Thyroid gland (tissue), 4 donors: ENCODE data around the gene TFB1M. TPM values are rescaled to one million over a fixed set of nuclear protein-coding genes. Genes with fewer than 3 reads are reported as not detected.

Source experiments
- DNase-seq, 2 donors: peaks; one replicate each; pipeline ENCODE4 v3.0.0-alpha.2; 2019
- H3K27ac ChIP-seq, 3 donors: fragments of 200-600 bp; sonication (generic); 1 replicate in 2 of 3; 2 replicates in 1 of 3; pipeline ENCODE4 v1.5.1; 2016 to 2019; ENCODE audit warnings: mild to moderate bottlenecking in 1 of 3, moderate library complexity in 1 of 3
- H3K27me3 ChIP-seq: fragments of 200-600 bp; sonication (generic); one replicate; pipeline ENCODE4 v1.5.1; 2019
- H3K36me3 ChIP-seq, 2 donors: fragments of 200-600 bp; sonication (generic); one replicate each; pipeline ENCODE4 v1.5.1; 2016 to 2019
- H3K4me1 ChIP-seq, 2 donors: fragments of 200-600 bp; sonication (generic); one replicate each; pipeline ENCODE4 v1.5.1; 2017 to 2019
- H3K4me3 ChIP-seq, 3 donors: fragments of 200-600 bp; sonication (generic); replicated peaks in 1 of 3; 1 replicate in 2 of 3; 2 replicates in 1 of 3; pipeline ENCODE4 v1.5.1; 2016; ENCODE audit warnings: mild to moderate bottlenecking in 1 of 3
- H3K9me3 ChIP-seq: fragments of 200-600 bp; sonication (generic); one replicate; pipeline ENCODE4 v1.5.1; 2017
- CTCF ChIP-seq, 6 experiments: fragments of 200-600 bp in 3 of 6; fragments of 450-650 bp in 3 of 6; sonication (generic) in 3 of 6; IDR thresholded peaks; one replicate each; pipeline ENCODE4 v1.5.1; 2016 to 2019; ENCODE audit warnings: antibody characterized with exemption in 6 of 6, mild to moderate bottlenecking in 2 of 6, inconsistent platforms in 1 of 6, moderate library complexity in 1 of 6
- POLR2A ChIP-seq, 2 donors: fragments of 450-650 bp; IDR thresholded peaks; one replicate each; pipeline ENCODE4 v1.6.1; 2017; ENCODE audit warnings: antibody characterized with exemption in 2 of 2, mild to moderate bottlenecking in 2 of 2, moderate library complexity in 1 of 2
- WGBS, 2 donors: methylation state at CpG; one replicate each; pipeline ENCODE4 v1.1.5; 2017; 5-methylcytosine and 5-hydroxymethylcytosine counted together
- intact Hi-C: fragments of 100-400 bp; cut with DNase I; formaldehyde crosslinking; loops from one replicate; pipeline ENCODE4 v1.15.1; 2023
- total RNA-seq, 4 donors: library from RNA; depleted of rRNA; stranded (reverse); fragments of >200 nt; gene quantifications; one replicate each; pipeline ENCODE4 v1.2.3, GENCODE V29; 2016

The TFB1M gene
- total RNA-seq, 4 donors from 2014 or later, result 13.9 to 28.1 (median 21.2) TPM

- intact Hi-C loops, result no loop called here
- H3K36me3 ChIP-seq, result no peaks in the 10 kb centered on the region
Observed at GRCh38 chr6:155301867-155302266, 12.4 kb downstream of the TFB1M start.

GRCh38 chr6:155297669-155298068 lies 16.6 kb downstream of the TFB1M start:
- Histone ChIP-seq H3K9me3 (no peaks in the 10 kb centered on the region), H3K27ac (no peak overlapping the region), H3K4me1 (peaks cover 0 to 6% of the 10 kb centered on the region in 2 donors), H3K27me3 (no peaks in the 10 kb centered on the region), H3K4me3 (no peak overlapping the region), H3K36me3 (no peaks in the 10 kb centered on the region)
- intact Hi-C loops, result no loop called here
- 93 to 94% methylated on average over 3 of the region's 3 CpGs for WGBS, 2 donors
- TF ChIP-seq CTCF (IDR thresholded peaks at IDR 0.05) (no peak), POLR2A (IDR thresholded peaks at IDR 0.05) (no peak)
- no peak for DNase-seq

More at GRCh38 chr6:155301867-155302266, 12.4 kb downstream of the TFB1M start:
- DNase-seq, result no peak
- H3K27me3 ChIP-seq, result no peaks in the 10 kb centered on the region
- 84 to 97% methylated on average over 2 of the region's 2 CpGs for WGBS, 2 donors
- TF ChIP-seq CTCF (IDR thresholded peaks at IDR 0.05), result no peak
- TF ChIP-seq POLR2A (IDR thresholded peaks at IDR 0.05), result no peak
- no peak overlapping the region for H3K27ac ChIP-seq
- peaks cover 0 to 6% of the 10 kb centered on the region in 2 donors for H3K4me1 ChIP-seq
- H3K4me3 ChIP-seq, result no peak overlapping the region
- no peaks in the 10 kb centered on the region for H3K9me3 ChIP-seq

GRCh38 chr6:155292711-155293110 lies 21.6 kb downstream of the TFB1M start:
- Histone ChIP-seq H3K27ac (no peak overlapping the region), H3K4me1 (peaks cover 0 to 6% of the 10 kb centered on the region in 2 donors), H3K36me3 (peaks cover 0 to 7% of the 10 kb centered on the region in 2 donors), H3K9me3 (no peaks in the 10 kb centered on the region), H3K4me3 (no peak overlapping the region), H3K27me3 (no peaks in the 10 kb centered on the region)
- intact Hi-C loops, result no loop called here
- TF ChIP-seq CTCF (IDR thresholded peaks at IDR 0.05) (no peak), POLR2A (IDR thresholded peaks at IDR 0.05) (no peak)
- WGBS, 2 donors, result 87 to 95% methylated on average over 5 of the region's 5 CpGs
- no peak for DNase-seq

DNA sequence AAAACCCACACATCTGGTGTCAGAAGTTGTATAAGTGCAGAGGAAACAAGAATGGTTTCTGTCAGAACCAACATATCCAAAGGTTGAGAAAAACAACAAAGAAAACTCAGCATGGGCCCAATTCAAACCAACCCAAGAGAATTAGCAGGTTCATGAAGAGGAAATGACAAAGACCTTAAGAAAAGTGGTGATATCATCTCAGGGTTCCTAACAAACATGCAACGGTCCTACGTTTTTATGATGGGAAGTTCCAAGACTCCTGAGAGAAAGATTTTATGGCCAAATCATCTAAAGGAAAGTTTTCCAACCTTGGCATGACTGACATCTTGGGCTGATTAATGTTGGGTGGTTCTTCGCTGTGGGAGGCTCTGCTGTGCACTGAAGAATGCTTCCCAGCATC lies 23.0 kb downstream of the TFB1M start:
- Histone ChIP-seq H3K27ac (no peak overlapping the region), H3K36me3 (peaks cover 0 to 7% of the 10 kb centered on the region in 2 donors), H3K4me3 (no peak overlapping the region), H3K9me3 (no peaks in the 10 kb centered on the region), H3K27me3 (no peaks in the 10 kb centered on the region), H3K4me1 (no peaks in the 10 kb centered on the region)
- no peak for TF ChIP-seq CTCF (IDR thresholded peaks at IDR 0.05)
- TF ChIP-seq POLR2A (IDR thresholded peaks at IDR 0.05), result no peak
- WGBS, 2 donors, result 87 to 91% methylated on average over 3 of the region's 3 CpGs
- no peak for DNase-seq
- intact Hi-C loops, result no loop called here

GRCh38 chr6:155290491-155290890 lies 23.8 kb downstream of the TFB1M start:
- peaks cover 0 to 7% of the 10 kb centered on the region in 2 donors for H3K36me3 ChIP-seq
- no peak overlapping the region for H3K4me3 ChIP-seq
- TF ChIP-seq CTCF (IDR thresholded peaks at IDR 0.05), result no peak
- TF ChIP-seq POLR2A (IDR thresholded peaks at IDR 0.05), result no peak
- 98% methylated on average over 5 of the region's 5 CpGs for WGBS, 2 donors
- intact Hi-C loops, result no loop called here
- DNase-seq, result no peak
- no peaks in the 10 kb centered on the region for H3K9me3 ChIP-seq
- no peak overlapping the region for H3K27ac ChIP-seq
- no peaks in the 10 kb centered on the region for H3K27me3 ChIP-seq
- H3K4me1 ChIP-seq, result no peaks in the 10 kb centered on the region
